Posterior cingulate gyrus (tissue), 11 donors: Measurements from ENCODE around the gene COG3.

Source experiments
- DNase-seq, 10 donors: peaks; one replicate each; pipeline versions ENCODE4 v3.0.0 to v3.0.0-alpha.2; 2020 to 2021; ENCODE audit warnings: mixed read lengths in 3 of 10
- intact Hi-C: fragments of 100-400 bp; cut with DNase I; formaldehyde crosslinking; loops from one replicate; pipeline ENCODE4 v1.15.1; 2023

Gene COG3

GRCh38 chr13:45500492-45501174, 35.9 kb downstream of the COG3 start:
- intact Hi-C loops = no loop called here
- no peak for DNase-seq

- intact Hi-C loops = no loop called here
- DNase-seq = no peak
Measured at GRCh38 chr13:45501175-45501526, 36.4 kb downstream of the COG3 start.

GRCh38 chr13:45503658-45504057, 38.9 kb downstream of the COG3 start:
- intact Hi-C loops = no loop called here
- DNase-seq = no peak

- intact Hi-C loops = no loop called here
- peak in 1 of 10 donors; percentile 62 for DNase-seq
Measured at GRCh38 chr13:45506811-45507210, 42.1 kb downstream of the COG3 start.

GRCh38 chr13:45508776-45509175, 44.0 kb downstream of the COG3 start:
- intact Hi-C loops = no loop called here
- no peak for DNase-seq

GRCh38 chr13:45510672-45511071, 45.9 kb downstream of the COG3 start:
- DNase-seq = no peak
- intact Hi-C loops = no loop called here

- DNase-seq = no peak
- intact Hi-C loops = no loop called here
Measured at GRCh38 chr13:45511310-45512097, 46.8 kb downstream of the COG3 start.

GRCh38 chr13:45512098-45512496, 47.4 kb downstream of the COG3 start:
- no peak for DNase-seq
- intact Hi-C loops = no loop called here

GRCh38 chr13:45516757-45517156, 52.0 kb downstream of the COG3 start:
- intact Hi-C loops = no loop called here
- DNase-seq = no peak

- DNase-seq = no peak
- intact Hi-C loops = no loop called here
Measured at GRCh38 chr13:45518525-45519245, 53.9 kb downstream of the COG3 start.

- intact Hi-C loops = no loop called here
Measured at GRCh38 chr13:45519493-45519892, 54.8 kb downstream of the COG3 start.

GRCh38 chr13:45521297-45521696, 56.6 kb downstream of the COG3 start:
- peak in 1 of 10 donors; percentile 55 for DNase-seq
- intact Hi-C loops = no loop called here

More at GRCh38 chr13:45519493-45519892, 54.8 kb downstream of the COG3 start:
- DNase-seq = no peak

GRCh38 chr13:45522571-45522970, 57.8 kb downstream of the COG3 start:
- no peak for DNase-seq
- intact Hi-C loops = no loop called here

- intact Hi-C loops = no loop called here
- no peak for DNase-seq
Measured at GRCh38 chr13:45527699-45528462, 63.1 kb downstream of the COG3 start.

- no peak for DNase-seq
- intact Hi-C loops = no loop called here
Measured at GRCh38 chr13:45529758-45530157, 65.0 kb downstream of the COG3 start.

GRCh38 chr13:45534604-45535003, 69.9 kb downstream of the COG3 start:
- intact Hi-C loops = no loop called here

GRCh38 chr13:45536224-45536623, 71.5 kb downstream of the COG3 start:
- intact Hi-C loops = no loop called here
- DNase-seq = no peak

More at GRCh38 chr13:45534604-45535003, 69.9 kb downstream of the COG3 start:
- DNase-seq = peak in 2 of 10 donors; percentile 71 to 80

GRCh38 chr13:45537516-45537915, 72.8 kb downstream of the COG3 start:
- DNase-seq = no peak
- intact Hi-C loops = no loop called here

- no peak for DNase-seq
- intact Hi-C loops = no loop called here
Measured at GRCh38 chr13:45538382-45538781, 73.6 kb downstream of the COG3 start.

- intact Hi-C loops = no loop called here
Measured at GRCh38 chr13:45540195-45540594, 75.5 kb downstream of the COG3 start.

GRCh38 chr13:45540864-45541263, 76.1 kb downstream of the COG3 start:
- intact Hi-C loops = no loop called here
- DNase-seq = no peak

More at GRCh38 chr13:45540195-45540594, 75.5 kb downstream of the COG3 start:
- no peak for DNase-seq
